Colonic mucosa (tissue), 4 donors: ENCODE measurements around the gene ISX. TPM values are rescaled to one million over a fixed set of nuclear protein-coding genes. Genes with fewer than 3 reads are reported as not detected.
A peak's percentile ranks its signal among the peaks of the same experiment; 100 is the strongest.

Experiments
- DNase-seq: peaks from one replicate; pipeline ENCODE4 v3.0.0-alpha.2; 2020
- H3K27ac ChIP-seq: fragments of 200-600 bp; one replicate; pipeline ENCODE4 v1.8.0; 2021
- H3K27me3 ChIP-seq: fragments of 200-600 bp; one replicate; pipeline ENCODE4 v1.8.0; 2021
- H3K36me3 ChIP-seq: fragments of 200-600 bp; one replicate; pipeline ENCODE4 v1.8.0; 2021
- H3K4me1 ChIP-seq: fragments of 200-600 bp; one replicate; pipeline ENCODE4 v1.8.0; 2021; ENCODE audit warnings: mild to moderate bottlenecking
- H3K4me3 ChIP-seq: fragments of 200-600 bp; one replicate; pipeline ENCODE4 v1.8.0; 2021
- H3K9ac ChIP-seq, 2 donors: one replicate each; pipeline ENCODE4 v1.7.0; 2013; ENCODE audit warnings: control low read depth in 2 of 2, low read depth in 2 of 2, low read length in 2 of 2
- H3K9me3 ChIP-seq: fragments of 200-600 bp; one replicate; pipeline ENCODE4 v1.8.0; 2021
- intact Hi-C: fragments of 100-400 bp; cut with DNase I; formaldehyde crosslinking; loops from one replicate; pipeline ENCODE4 v1.14.1; 2022
- total RNA-seq, 2 donors: library from RNA; stranded (reverse); fragmentation: NEBNext Ultra II Directional in 1 of 2; extraction: Animal tissue kit (Norgen Biotek cat#: 25700) in 1 of 2; gene quantifications; one replicate each; pipeline ENCODE4 v1.2.1, GENCODE V29; 2021
- TF ChIP-seq, protein P1 (sequence below): fragments of 200-600 bp; IDR thresholded peaks from one replicate; pipeline ENCODE4 v1.8.0; 2022; ENCODE audit warnings: antibody characterized with exemption, mild to moderate bottlenecking
- donor health status: healthy.
- donor health status: DM: no; HTN: no; CAD: no.
- donor health status: DM: no; HTN: no; CAD: no.

Gene ISX
- total RNA-seq, 2 donors from 2014 or later, result 36.4 to 53.1 TPM

DNA sequence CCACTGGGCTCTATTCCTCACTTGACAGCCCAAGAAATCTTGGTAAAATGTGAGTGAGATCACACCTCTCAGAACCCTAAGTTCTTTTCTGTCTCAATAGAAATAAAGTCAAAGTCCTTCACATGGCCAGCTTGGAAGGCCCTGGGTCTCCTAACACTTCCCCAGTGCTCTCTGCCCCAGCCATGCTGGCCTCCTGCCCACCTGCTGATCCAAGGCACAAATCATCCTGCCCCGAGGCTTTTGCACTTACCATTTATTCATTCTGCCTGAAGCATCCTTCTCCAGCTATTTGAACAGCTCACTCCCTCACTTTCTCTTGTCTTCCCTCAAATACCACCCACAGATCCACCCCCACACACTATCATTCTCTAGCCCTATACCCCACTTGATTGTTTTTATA, 26.4 kb downstream of the ISX start:
- Histone ChIP-seq H3K9ac (no peak overlapping the region), H3K4me3 (no peak overlapping the region), H3K36me3 (no peaks in the 10 kb centered on the region), H3K27me3 (no peaks in the 10 kb centered on the region), H3K9me3 (no peaks in the 10 kb centered on the region), H3K4me1 (no peaks in the 10 kb centered on the region), H3K27ac (no peak overlapping the region)
- no peak for DNase-seq
- intact Hi-C loops, result no loop called here
- TF ChIP-seq, protein P1, sequence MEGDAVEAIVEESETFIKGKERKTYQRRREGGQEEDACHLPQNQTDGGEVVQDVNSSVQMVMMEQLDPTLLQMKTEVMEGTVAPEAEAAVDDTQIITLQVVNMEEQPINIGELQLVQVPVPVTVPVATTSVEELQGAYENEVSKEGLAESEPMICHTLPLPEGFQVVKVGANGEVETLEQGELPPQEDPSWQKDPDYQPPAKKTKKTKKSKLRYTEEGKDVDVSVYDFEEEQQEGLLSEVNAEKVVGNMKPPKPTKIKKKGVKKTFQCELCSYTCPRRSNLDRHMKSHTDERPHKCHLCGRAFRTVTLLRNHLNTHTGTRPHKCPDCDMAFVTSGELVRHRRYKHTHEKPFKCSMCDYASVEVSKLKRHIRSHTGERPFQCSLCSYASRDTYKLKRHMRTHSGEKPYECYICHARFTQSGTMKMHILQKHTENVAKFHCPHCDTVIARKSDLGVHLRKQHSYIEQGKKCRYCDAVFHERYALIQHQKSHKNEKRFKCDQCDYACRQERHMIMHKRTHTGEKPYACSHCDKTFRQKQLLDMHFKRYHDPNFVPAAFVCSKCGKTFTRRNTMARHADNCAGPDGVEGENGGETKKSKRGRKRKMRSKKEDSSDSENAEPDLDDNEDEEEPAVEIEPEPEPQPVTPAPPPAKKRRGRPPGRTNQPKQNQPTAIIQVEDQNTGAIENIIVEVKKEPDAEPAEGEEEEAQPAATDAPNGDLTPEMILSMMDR, result no peak

DNA sequence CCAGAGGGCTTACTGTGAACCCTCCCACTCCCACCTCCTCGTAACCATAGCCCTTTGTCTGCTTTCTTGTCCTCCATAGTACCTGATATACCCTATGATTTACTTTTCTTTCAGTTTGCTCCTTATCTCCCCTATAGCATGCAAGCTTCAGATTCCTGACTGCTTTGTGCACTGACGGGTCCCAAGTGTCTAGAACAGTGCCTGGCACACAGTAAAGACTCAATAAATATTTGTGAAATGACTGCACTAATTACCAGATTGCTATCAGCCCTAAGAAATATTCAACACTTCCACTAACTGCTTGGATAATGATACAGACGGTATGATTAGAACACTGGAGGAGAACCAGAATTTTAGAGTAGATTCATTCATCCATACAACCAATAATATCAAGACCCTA, 33.0 kb downstream of the ISX start:
- Histone ChIP-seq H3K4me1 (no peaks in the 10 kb centered on the region), H3K4me3 (no peak overlapping the region), H3K9ac (no peak overlapping the region), H3K36me3 (no peaks in the 10 kb centered on the region), H3K27ac (no peak overlapping the region), H3K27me3 (no peaks in the 10 kb centered on the region), H3K9me3 (no peaks in the 10 kb centered on the region)
- TF ChIP-seq, protein P1, result no peak
- intact Hi-C loops, result no loop called here
- no peak for DNase-seq

DNA sequence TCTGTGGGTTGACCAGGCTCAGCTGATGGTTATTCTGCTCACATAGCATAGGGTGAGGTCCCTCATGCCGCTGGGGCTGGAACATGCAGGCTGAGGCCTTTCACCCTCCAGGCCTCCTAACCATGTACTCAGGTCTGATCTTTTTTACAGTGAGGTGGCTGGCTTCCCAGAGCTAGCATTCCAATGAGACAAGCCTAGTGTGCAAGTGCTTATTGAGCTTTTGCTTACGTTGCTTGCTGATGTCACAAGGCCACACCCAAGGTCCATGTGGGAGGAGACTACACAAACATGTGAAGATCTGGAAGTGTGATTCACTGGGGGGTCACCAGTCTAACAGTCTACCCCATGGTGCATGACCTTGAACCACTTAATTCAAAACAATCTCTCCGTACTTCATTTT, 33.9 kb downstream of the ISX start:
- DNase-seq, result no peak
- Histone ChIP-seq H3K9ac (no peak overlapping the region), H3K4me3 (no peak overlapping the region), H3K27me3 (no peaks in the 10 kb centered on the region), H3K27ac (no peak overlapping the region), H3K9me3 (no peaks in the 10 kb centered on the region), H3K36me3 (no peaks in the 10 kb centered on the region), H3K4me1 (no peaks in the 10 kb centered on the region)
- intact Hi-C loops, result no loop called here
- TF ChIP-seq, protein P1, result no peak

DNA sequence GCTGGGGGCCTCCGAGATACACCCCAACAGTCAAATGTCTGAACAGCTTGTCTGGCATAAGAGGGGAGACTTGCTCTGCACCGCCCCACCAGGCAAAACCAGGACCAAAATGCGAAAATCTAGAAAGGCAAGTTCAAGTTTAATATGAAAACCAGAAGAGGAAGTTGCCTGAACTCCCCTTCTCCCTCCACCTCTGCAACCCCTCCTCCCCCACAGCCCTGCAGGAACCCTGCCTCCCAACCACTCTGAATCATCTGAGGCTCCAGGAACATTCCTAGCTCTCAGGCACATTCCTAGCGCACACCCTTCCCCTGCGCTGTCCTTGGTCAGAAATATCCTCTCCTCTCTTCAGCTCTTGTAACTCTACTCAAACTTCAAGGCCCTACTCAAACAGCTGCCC, 36.7 kb downstream of the ISX start:
- Histone ChIP-seq H3K9me3 (no peaks in the 10 kb centered on the region), H3K27ac (no peak overlapping the region), H3K4me1 (no peaks in the 10 kb centered on the region), H3K27me3 (no peaks in the 10 kb centered on the region), H3K9ac (no peak overlapping the region), H3K4me3 (no peak overlapping the region), H3K36me3 (no peaks in the 10 kb centered on the region)
- TF ChIP-seq, protein P1, result no peak
- DNase-seq, result peak; percentile 74
- intact Hi-C loops, result no loop called here

DNA sequence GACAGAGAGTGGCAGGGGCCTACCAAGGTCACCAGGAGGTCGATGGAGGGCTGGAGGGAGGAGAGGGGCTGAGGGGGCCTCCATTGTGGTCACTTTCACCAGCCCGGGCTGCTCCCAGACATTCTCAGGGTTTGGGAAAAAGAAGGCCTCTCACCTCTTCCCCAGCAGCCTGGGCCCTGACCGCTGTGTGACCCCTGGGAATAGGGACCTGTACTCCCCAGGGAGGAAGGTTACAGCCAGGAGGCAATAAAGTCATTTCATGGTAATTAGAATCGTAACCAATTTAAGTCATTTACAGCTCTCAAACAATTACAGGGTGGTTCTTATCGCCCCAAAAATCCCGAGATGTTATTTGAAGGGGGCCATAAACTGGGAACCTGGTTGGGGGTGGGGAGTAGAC, 37.8 kb downstream of the ISX start:
- TF ChIP-seq, protein P1, result no peak
- no peak overlapping the region for H3K4me3 ChIP-seq
- peak overlapping the region in 1 of 2 donors; percentile 28 for H3K9ac ChIP-seq
- intact Hi-C loops, result no loop called here
- H3K9me3 ChIP-seq, result no peaks in the 10 kb centered on the region
- no peaks in the 10 kb centered on the region for H3K36me3 ChIP-seq
- H3K4me1 ChIP-seq, result no peaks in the 10 kb centered on the region
- DNase-seq, result peak; percentile 59
- H3K27ac ChIP-seq, result no peak overlapping the region
- H3K27me3 ChIP-seq, result no peaks in the 10 kb centered on the region

DNA sequence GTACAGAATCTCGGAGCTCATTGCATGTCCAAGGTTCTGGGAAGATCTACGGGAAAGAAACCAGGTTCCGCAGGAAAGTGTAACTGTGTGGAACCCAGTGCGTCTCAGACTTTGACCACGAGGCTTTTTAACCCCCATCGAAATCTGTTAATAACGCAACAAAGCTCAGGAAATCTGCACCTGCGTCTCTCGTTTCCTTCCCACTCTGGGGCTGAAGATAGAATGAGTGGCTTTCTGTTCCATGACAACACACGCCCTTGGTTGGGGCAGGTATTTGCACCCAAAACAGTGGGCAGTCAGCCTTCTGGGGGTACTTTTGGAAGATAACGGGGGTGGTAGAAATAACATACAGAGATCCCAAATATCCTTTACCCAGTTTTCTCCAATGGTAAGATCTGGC, 38.5 kb downstream of the ISX start:
- H3K9me3 ChIP-seq, result no peaks in the 10 kb centered on the region
- no peaks in the 10 kb centered on the region for H3K27me3 ChIP-seq
- H3K4me3 ChIP-seq, result no peak overlapping the region
- TF ChIP-seq, protein P1, result no peak
- intact Hi-C loops, result no loop called here
- DNase-seq, result no peak
- no peak overlapping the region for H3K27ac ChIP-seq
- no peak overlapping the region for H3K9ac ChIP-seq
- no peaks in the 10 kb centered on the region for H3K4me1 ChIP-seq
- H3K36me3 ChIP-seq, result no peaks in the 10 kb centered on the region
